ENCODE data around the gene DENND4A. TPM values are rescaled to one million over a fixed set of nuclear protein-coding genes. Genes with fewer than 3 reads are reported as not detected.

The DENND4A gene
- total and polyA plus RNA-seq, 4 donors = 25.0 to 69.6 (median 38.7) TPM

DNA sequence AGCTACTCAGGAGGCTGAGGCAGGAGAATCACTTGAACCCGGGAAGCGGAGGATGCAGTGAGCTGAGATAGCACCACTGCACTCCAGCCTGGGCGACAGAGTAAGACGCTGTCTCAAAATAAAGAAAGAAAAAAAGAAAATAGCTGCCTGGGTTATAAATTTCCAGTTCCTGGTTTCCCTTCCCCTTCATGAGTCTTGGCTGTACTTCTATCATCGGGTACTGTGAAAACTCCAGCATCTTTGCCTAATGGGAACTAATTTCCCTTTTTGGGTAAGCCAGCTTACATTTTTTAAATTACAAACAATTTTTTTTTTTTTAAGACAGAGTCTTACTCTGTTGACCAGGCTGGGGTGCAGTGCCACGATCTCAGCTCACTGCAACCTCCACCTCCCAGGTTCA, 15.0 kb downstream of the DENND4A start:
- DNase-seq (ENCODE audit: low read depth in 4 of 6, low spot score in 6 of 6) = no peak
- H3K27me3 ChIP-seq (ENCODE audit: control insufficient read depth, insufficient read depth, low read length) = no peaks in the 10 kb centered on the region
- H3K4me1 ChIP-seq (ENCODE audit: control insufficient read depth, insufficient read depth, low read length) = no peaks in the 10 kb centered on the region
- H3K9me3 ChIP-seq (ENCODE audit: control insufficient read depth, insufficient read depth, low read length) = no peaks in the 10 kb centered on the region
- no peak overlapping the region for H3K27ac ChIP-seq (ENCODE audit: low read depth, low read length)
- H3K4me3 ChIP-seq (ENCODE audit: low read depth, low read length) = no peak overlapping the region
- H3K36me3 ChIP-seq (ENCODE audit: control insufficient read depth, insufficient read depth, low read length) = no peaks in the 10 kb centered on the region
- WGBS (ENCODE audit: insufficient coverage) = 95% methylated on average over 3 of the region's 6 CpGs

DNA sequence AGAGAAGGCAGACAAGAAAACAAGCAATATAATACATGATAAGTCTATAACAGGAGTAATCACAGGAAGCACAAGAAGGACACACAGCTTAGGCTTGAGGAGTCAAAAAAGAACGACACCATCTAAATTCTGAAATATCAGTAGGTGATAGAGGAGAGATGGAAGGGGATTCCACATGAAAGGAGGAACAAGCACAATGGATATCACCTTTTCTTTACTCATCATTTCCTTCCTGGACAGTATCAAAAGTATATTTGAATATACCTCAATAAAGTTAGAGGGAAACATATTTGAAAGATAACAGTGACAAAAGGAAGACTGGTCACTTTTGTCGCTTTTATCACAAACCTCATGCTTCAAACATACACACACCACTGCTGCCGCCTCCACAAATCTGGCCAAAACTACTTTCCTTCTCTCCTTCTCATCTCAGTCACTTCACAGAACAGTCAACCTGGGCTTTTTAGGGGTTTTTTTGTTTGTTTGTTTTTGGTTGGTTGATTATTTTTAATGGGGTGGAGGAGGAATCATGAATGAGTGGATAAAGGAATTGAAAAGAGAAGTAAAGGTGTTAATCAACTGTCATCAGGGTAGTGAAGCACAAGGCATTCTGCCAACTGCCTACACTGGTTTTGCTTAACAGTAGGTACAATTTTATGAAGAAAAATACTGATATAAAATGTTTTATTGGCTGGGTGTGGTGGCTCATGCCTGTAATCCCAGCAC, 18.5 kb downstream of the DENND4A start:
- Histone ChIP-seq H3K36me3 (ENCODE audit: control insufficient read depth, insufficient read depth, low read length) (no peaks in the 10 kb centered on the region), H3K9me3 (ENCODE audit: control insufficient read depth, insufficient read depth, low read length) (no peaks in the 10 kb centered on the region), H3K27me3 (ENCODE audit: control insufficient read depth, insufficient read depth, low read length) (no peaks in the 10 kb centered on the region), H3K4me3 (ENCODE audit: low read depth, low read length) (no peak overlapping the region), H3K27ac (ENCODE audit: low read depth, low read length) (no peak overlapping the region), H3K4me1 (ENCODE audit: control insufficient read depth, insufficient read depth, low read length) (no peaks in the 10 kb centered on the region)
- no peak for DNase-seq (ENCODE audit: low read depth in 4 of 6, low spot score in 6 of 6)
- no CpG with 5 or more reads among the region's 3 CpGs for WGBS (ENCODE audit: insufficient coverage)

DNA sequence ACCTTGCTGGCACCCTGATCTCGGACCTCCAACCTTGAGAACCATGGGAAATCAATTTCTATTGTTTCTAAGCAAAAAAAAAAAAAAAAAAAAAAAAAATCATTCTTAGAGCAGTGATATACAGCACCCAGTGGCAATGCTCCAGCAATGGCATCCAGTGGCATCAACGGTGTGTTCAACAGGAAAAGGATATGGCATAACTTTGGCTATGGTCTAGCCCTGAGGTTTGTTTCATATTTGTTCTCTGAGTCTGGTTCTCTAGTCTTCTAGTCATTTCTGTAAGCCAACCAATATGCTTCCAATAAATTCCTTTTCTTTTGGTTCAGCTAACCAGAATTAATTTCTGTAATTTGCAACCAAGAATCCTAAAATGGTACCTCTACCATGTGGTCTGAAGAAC, 19.2 kb downstream of the DENND4A start:
- DNase-seq (ENCODE audit: low read depth in 4 of 6, low spot score in 6 of 6) = no peak
- H3K36me3 ChIP-seq (ENCODE audit: control insufficient read depth, insufficient read depth, low read length) = no peaks in the 10 kb centered on the region
- H3K27me3 ChIP-seq (ENCODE audit: control insufficient read depth, insufficient read depth, low read length) = no peaks in the 10 kb centered on the region
- H3K4me3 ChIP-seq (ENCODE audit: low read depth, low read length) = no peak overlapping the region
- no peak overlapping the region for H3K27ac ChIP-seq (ENCODE audit: low read depth, low read length)
- no peaks in the 10 kb centered on the region for H3K9me3 ChIP-seq (ENCODE audit: control insufficient read depth, insufficient read depth, low read length)
- no peaks in the 10 kb centered on the region for H3K4me1 ChIP-seq (ENCODE audit: control insufficient read depth, insufficient read depth, low read length)
- 86% methylated on average over 1 of the region's 2 CpGs for WGBS (ENCODE audit: insufficient coverage)

DNA sequence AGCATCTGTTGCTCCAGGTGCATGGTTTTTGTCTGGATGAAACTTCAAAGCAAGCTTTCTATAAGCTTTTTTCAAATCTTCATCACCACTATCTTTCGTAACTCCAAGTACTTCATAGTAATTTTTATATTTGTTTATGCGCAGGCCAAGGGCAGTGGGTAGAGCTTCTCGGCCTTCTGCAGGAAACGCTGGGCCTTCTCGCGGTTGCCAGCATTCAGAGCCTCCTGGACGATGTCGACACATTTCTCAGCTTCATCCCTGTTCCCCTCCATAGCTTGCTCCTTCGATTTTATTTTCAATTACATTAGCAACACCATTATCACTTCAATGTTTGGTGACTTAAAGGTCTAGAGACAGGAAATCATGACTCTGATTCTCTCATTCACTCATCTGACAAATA, 20.2 kb downstream of the DENND4A start:
- 97% methylated on average over 5 of the region's 9 CpGs for WGBS (ENCODE audit: insufficient coverage)

DNA sequence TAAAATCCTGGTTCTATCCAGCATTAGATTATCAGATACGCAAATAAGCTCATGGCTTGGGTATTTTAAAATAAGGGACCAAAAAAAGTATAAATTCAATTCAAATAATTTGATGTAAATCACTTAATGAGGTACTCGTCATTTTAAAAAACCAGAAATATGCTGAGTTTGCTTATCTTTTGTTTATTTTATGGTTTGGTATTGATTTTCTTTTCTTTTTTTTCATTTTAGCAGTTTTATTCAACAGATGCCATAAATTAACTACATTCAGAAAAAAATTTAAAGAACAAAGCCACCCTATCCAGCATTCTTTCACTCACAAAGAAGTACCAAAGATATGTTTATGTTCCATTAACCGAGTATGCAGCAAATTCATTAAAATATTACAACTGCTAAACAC, 22.6 kb downstream of the DENND4A start:
- no peak overlapping the region for H3K4me3 ChIP-seq (ENCODE audit: low read depth, low read length)
- no peaks in the 10 kb centered on the region for H3K27me3 ChIP-seq (ENCODE audit: control insufficient read depth, insufficient read depth, low read length)
- no CpG with 5 or more reads among the region's 3 CpGs for WGBS (ENCODE audit: insufficient coverage)
- H3K9me3 ChIP-seq (ENCODE audit: control insufficient read depth, insufficient read depth, low read length) = no peaks in the 10 kb centered on the region
- H3K36me3 ChIP-seq (ENCODE audit: control insufficient read depth, insufficient read depth, low read length) = no peaks in the 10 kb centered on the region
- no peaks in the 10 kb centered on the region for H3K4me1 ChIP-seq (ENCODE audit: control insufficient read depth, insufficient read depth, low read length)
- DNase-seq (ENCODE audit: low read depth in 4 of 6, low spot score in 6 of 6) = no peak
- no peak overlapping the region for H3K27ac ChIP-seq (ENCODE audit: low read depth, low read length)

More for the DNA sequence above, 20.2 kb downstream of the DENND4A start:
- Histone ChIP-seq H3K4me1 (ENCODE audit: control insufficient read depth, insufficient read depth, low read length) (no peaks in the 10 kb centered on the region), H3K9me3 (ENCODE audit: control insufficient read depth, insufficient read depth, low read length) (no peaks in the 10 kb centered on the region), H3K27me3 (ENCODE audit: control insufficient read depth, insufficient read depth, low read length) (no peaks in the 10 kb centered on the region), H3K36me3 (ENCODE audit: control insufficient read depth, insufficient read depth, low read length) (no peaks in the 10 kb centered on the region), H3K4me3 (ENCODE audit: low read depth, low read length) (no peak overlapping the region), H3K27ac (ENCODE audit: low read depth, low read length) (no peak overlapping the region)
- no peak for DNase-seq (ENCODE audit: low read depth in 4 of 6, low spot score in 6 of 6)

DNA sequence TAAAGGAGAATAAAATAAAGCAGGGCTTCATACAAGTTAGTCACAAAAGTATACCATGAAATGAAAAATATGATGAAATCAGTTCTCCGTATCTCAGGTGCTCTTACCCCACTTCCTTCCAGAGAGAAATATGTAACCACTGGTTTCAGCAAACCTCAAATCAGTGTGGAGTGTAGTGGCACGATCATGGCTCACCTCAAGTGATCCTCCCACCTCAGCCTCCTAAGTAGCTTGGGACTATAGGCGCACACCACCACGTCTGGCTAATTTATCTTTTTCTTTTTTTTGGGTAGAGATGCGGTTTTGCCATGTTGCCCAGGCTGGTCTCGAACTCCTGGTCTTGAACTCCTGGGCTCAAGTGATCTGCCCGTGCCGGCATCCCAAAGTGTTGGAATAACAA, 24.2 kb downstream of the DENND4A start:
- WGBS (ENCODE audit: insufficient coverage) = 93% methylated on average over 7 of the region's 8 CpGs
- Histone ChIP-seq H3K4me1 (ENCODE audit: control insufficient read depth, insufficient read depth, low read length) (no peaks in the 10 kb centered on the region), H3K27me3 (ENCODE audit: control insufficient read depth, insufficient read depth, low read length) (no peaks in the 10 kb centered on the region), H3K9me3 (ENCODE audit: control insufficient read depth, insufficient read depth, low read length) (no peaks in the 10 kb centered on the region), H3K27ac (ENCODE audit: low read depth, low read length) (no peak overlapping the region), H3K36me3 (ENCODE audit: control insufficient read depth, insufficient read depth, low read length) (no peaks in the 10 kb centered on the region), H3K4me3 (ENCODE audit: low read depth, low read length) (no peak overlapping the region)
- DNase-seq (ENCODE audit: low read depth in 4 of 6, low spot score in 6 of 6) = no peak

DNA sequence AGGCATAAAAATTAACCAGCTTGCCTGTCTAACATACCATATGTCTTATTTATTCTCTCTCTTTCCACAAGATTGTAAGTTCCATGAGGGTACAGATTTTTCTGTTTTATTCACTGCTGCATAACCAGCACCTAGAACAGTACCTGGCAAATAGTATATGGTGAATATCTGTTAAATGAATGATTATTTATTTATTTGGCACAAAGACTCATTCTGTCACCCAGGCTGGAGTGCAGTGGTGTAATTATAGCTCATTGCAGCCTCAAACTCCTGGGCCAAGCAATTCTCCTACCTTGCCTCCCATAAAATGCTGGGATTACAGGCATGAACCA, 24.9 kb downstream of the DENND4A start:
- Histone ChIP-seq H3K27me3 (ENCODE audit: control insufficient read depth, insufficient read depth, low read length) (no peaks in the 10 kb centered on the region), H3K36me3 (ENCODE audit: control insufficient read depth, insufficient read depth, low read length) (no peaks in the 10 kb centered on the region), H3K4me1 (ENCODE audit: control insufficient read depth, insufficient read depth, low read length) (no peaks in the 10 kb centered on the region), H3K27ac (ENCODE audit: low read depth, low read length) (no peak overlapping the region), H3K9me3 (ENCODE audit: control insufficient read depth, insufficient read depth, low read length) (no peaks in the 10 kb centered on the region), H3K4me3 (ENCODE audit: low read depth, low read length) (no peak overlapping the region)
- no peak for DNase-seq (ENCODE audit: low read depth in 4 of 6, low spot score in 6 of 6)

DNA sequence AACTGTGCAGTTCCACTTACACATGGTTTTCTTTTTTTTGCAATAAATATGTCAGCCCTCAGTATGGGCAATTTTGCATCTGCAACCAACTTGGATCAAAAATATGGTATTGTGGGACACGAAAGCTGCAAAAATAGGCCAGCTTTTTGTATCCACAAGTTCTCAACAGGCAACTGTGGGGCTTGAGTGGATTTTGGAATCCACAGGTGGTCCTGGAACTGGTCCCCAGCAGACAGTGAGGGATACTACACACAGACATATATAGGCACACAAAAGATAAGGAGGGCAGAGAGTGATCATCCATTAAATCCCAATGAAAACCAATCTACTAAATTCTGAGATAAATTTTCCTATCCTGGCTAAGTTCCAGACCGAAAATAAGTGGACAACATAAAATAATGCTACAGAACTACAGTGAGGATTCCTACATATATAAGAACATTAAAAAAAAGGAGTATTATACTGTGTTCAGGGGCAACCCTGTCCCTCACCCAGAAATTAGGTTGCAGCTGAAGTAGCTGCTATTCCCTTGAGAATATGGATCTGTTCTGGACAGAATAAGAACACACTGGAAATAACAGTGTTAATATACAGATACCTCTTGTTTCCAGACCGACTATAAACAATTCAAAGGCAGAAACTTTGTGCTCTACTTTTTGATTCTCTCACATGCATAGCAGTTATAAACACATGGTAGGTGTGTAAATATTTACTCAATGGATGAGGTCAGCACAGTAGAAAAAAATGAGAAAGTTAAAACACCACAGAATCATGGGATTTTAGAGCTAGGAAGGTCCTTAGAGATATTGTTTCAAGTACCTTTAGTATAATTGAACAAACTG, 25.4 kb downstream of the DENND4A start:
- DNase-seq (ENCODE audit: low read depth in 4 of 6, low spot score in 6 of 6) = no peak
- Histone ChIP-seq H3K4me1 (ENCODE audit: control insufficient read depth, insufficient read depth, low read length) (no peaks in the 10 kb centered on the region), H3K27ac (ENCODE audit: low read depth, low read length) (no peak overlapping the region), H3K9me3 (ENCODE audit: control insufficient read depth, insufficient read depth, low read length) (no peaks in the 10 kb centered on the region), H3K36me3 (ENCODE audit: control insufficient read depth, insufficient read depth, low read length) (no peaks in the 10 kb centered on the region), H3K4me3 (ENCODE audit: low read depth, low read length) (no peak overlapping the region), H3K27me3 (ENCODE audit: control insufficient read depth, insufficient read depth, low read length) (no peaks in the 10 kb centered on the region)
- 100% methylated on average over 1 of the region's 3 CpGs for WGBS (ENCODE audit: insufficient coverage)

DNA sequence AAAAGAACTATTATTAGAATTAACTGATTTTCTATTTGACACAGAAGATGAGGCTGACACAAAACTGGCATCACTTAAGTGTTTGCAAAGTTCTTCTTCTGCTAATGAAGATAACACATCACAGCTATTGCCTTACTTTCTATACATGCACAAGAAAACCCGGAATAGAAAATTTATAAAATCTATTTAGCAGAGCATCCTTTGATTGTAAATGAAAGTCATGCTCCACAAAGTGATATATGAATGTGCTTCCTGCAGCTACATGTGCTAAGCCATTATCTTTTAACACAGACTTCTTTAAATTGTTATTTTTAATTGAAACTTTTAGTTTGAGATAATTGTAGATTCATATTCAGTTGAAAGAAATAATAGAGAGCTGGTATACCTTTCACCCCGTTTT, 27.0 kb downstream of the DENND4A start:
- no CpG with 5 or more reads among the region's 2 CpGs for WGBS (ENCODE audit: insufficient coverage)
- H3K4me1 ChIP-seq (ENCODE audit: control insufficient read depth, insufficient read depth, low read length) = no peaks in the 10 kb centered on the region
- H3K27ac ChIP-seq (ENCODE audit: low read depth, low read length) = no peak overlapping the region
- no peaks in the 10 kb centered on the region for H3K36me3 ChIP-seq (ENCODE audit: control insufficient read depth, insufficient read depth, low read length)
- H3K27me3 ChIP-seq (ENCODE audit: control insufficient read depth, insufficient read depth, low read length) = no peaks in the 10 kb centered on the region
- no peak for DNase-seq (ENCODE audit: low read depth in 4 of 6, low spot score in 6 of 6)
- H3K4me3 ChIP-seq (ENCODE audit: low read depth, low read length) = no peak overlapping the region
- no peaks in the 10 kb centered on the region for H3K9me3 ChIP-seq (ENCODE audit: control insufficient read depth, insufficient read depth, low read length)

Measured in spinal cord (tissue), 10 donors.